HG02981 (cell line): ENCODE data around the gene ZBTB6.

ENCODE experiments used
- ATAC-seq: cut with Tn5 transposase; IDR thresholded peaks from one replicate; pipeline ENCODE4 v1.9.1; 2021; ENCODE audit warnings: mild to moderate bottlenecking, moderate library complexity; ENCODE audit not compliant: unreplicated experiment

ZBTB6 gene

GRCh38 chr9:122912964-122913673, at the start of gene ZBTB6:
ZBTB6 (minus strand) TSS chr9:122913323; CDS start chr9:122912072, 1,251 bp downstream.
- peak; percentile 98 for ATAC-seq

GRCh38 chr9:122961139-122961538, 48.0 kb upstream of the ZBTB6 start:
- ATAC-seq: no peak

DNA sequence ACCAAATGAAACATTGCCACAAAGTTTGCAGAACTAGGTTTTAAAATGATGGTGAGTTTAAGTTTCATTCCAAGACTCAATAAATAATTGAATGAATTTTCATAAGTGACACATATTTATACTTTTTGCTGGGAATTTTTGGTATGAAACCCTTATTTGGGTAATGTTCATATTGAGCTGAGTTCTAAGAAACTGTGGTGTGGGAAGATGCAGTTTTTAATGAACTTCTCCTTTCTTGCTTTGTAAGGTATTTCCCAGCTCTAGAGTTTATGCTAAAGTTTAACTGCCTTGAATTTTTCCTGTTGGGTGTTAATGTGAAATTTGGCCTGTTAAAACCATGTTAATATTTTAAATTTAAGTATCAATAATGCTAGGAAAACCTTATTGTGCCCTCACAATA, 42.8 kb upstream of the ZBTB6 start:
- ATAC-seq: no peak

DNA sequence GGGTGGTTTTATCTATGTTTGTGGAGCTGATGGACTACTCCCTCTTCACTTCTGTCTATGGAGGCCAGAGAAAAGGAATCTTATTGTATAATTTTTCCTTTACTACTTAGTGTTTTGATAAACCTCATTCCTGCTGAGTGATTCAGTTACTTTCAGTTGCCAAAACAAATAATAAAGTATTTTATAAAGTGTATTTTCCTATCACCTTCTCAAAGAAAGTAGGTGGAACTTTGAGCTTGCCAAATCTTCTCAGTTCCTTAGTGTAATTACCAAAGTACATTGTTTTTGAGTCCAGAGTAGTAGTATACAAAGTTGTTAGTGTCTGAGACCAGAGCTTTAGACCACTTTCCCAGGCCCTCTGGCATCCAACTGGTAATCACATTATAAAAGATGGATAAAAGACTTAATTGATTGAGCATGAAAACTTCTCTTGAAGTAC, 41.1 kb upstream of the ZBTB6 start:
- ATAC-seq: no peak

DNA sequence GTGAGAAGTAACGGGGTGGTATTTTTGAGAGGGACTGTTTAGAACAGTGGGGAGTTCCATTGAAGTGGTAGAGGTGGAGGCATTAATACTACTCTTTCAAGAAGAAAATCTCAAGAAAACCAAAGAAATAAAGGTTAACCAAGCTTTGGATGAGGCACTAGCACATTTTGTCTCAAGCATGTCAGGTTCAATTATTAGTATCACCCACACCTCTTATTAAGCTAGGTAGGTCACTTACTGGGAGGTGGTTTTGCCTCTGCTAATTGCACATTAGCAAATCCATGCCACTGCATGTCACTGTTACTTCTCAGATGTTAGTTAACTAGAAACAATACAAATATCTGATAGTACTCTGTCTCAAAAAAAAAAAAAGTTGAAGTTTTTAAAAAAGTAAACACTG, 37.9 kb upstream of the ZBTB6 start:
- no peak for ATAC-seq

- no peak for ATAC-seq
These were observed 37.1 kb upstream of the ZBTB6 start for GRCh38 chr9:122950263-122950662.

GRCh38 chr9:122949696-122950095, 36.6 kb upstream of the ZBTB6 start:
- ATAC-seq: no peak

- no peak for ATAC-seq
These were observed 35.2 kb upstream of the ZBTB6 start for GRCh38 chr9:122948313-122948712.

DNA sequence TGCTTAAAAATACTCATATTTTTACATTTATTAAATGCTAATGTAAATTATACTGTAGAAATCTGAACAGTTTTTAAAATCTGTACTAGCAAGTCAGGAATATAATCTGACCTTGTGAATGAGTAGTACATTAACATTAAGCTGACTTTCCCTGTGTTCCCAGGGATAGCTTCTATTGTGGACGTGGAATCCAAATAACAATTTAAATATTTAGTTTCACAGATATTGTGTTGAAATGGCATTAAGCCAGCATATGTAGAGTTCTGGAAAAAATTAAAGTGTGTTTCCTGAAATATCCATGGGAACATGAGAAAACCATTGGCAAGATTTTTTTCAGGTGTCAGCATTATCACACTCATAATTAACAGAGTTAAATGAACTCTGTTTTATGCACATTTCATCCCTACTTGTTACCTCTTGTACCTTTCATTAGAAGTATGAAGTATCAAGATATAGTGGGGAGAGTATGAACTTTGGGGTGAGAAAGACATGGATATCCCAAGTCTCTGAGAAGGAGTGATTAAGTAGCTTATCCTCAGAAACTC, 33.4 kb upstream of the ZBTB6 start:
- ATAC-seq: no peak

DNA sequence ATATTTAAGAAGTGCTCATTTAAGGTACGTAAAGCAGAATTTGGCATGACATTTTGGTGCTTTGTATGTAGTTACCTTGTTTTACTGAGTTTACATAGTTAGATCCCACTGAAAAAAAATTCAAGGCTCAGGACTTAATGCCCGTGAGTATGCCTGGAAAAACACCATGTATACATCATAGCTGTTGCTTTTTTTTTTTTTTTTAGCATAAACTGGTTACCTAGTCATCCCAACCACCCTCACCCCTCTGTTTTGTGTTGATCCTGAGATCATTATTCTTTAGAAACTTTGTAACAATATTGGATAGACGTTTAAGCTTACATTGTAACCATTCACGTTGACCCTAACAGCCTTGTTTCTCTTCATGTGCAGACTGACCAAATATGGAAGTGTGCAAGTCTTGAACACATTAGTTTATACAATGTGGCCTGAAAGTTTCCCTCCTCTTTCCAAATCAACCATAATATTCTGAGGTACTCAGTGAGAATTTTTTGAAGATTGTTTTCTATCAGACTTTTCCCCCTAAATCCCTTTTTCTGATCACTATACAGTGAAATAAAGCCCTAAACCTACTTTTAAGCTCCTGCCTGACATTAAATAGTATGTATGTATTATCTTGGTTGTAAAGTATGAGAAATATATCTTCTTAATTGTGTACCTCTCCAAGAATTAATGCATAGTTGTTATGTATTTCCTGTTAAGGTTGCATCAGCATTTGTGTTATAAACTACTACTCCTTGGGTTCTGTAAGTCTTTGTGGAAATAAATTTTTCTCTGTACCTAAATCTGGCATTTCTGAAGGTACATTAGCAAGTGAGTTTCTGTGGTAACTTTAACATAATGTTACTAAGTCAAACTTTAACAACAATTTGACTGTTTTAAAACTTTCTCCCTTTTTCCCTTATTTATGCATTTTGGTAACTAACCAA, 32.1 kb upstream of the ZBTB6 start:
- no peak for ATAC-seq

GRCh38 chr9:122941582-122942234, 28.6 kb upstream of the ZBTB6 start:
- no peak for ATAC-seq

DNA sequence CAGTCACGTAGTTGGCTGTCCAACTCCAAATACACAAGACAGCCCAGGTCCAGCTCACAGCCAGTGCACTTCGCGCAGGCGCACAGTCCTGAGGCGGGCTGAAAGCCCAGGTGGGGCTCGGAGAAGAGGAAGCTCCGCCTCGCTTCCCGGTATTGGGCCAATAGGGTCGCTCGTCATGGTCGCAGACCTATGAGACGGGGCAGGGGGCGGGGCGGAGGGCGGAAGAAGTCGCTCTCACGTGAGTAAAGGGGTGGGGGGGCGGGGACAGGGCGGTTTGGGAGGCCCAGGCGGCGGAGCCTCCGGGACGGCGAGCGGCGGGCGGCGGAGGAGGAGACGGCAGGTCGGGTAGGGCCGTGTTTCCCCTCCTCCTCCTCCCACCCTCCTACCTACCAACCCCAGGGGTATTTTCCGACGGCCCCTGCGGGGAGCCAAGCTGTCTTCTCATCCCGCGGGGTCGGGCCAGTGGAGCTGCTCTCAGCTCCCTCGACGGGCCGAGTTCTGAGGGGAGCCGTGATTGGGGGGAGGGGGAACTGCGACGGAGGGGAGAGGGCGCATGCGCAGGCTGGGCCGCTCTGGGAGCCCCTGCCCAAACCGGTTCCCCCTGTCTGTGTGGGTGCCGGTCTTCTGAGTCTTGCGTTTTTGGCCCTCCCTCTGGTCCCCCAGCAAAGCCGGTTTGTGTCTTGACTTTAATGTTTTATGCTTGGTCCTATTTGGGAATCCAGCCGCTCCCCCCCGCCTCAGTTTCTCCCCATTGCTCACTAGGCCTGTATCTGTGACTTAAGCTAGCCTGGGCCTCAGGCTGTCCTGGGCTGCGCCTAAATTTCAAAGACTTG, 27.8 kb upstream of the ZBTB6 start, which contains the start of gene RABGAP1:
RABGAP1 (plus strand) TSS at position 272 of the 833 bp plus-strand sequence. CDS start 16,040 bp downstream, outside the sequence.
- peak; percentile 98 for ATAC-seq

- no peak for ATAC-seq
These were observed 27.3 kb upstream of the ZBTB6 start for GRCh38 chr9:122940454-122940748.

DNA sequence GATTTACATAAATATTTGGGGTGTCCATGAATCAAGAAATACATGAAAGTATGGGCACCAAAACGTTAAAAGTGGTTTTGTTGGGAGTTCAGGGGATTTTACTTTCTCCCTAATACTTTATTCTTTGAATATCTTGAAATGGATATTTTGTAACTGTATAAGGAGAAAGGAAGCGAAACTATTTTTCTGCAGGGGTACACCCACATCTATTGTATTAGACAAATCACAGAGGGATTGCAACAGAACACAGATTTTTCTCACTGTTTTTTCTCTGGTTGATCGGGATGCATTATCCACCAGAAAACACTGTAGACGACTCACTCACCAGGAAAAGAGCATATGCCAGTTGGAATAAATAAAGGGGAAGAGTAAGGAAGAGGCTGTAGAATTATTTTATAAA, 26.5 kb upstream of the ZBTB6 start:
- no peak for ATAC-seq

- ATAC-seq: no peak
These were observed 23.8 kb upstream of the ZBTB6 start for GRCh38 chr9:122936883-122937282.

- ATAC-seq: no peak
These were observed 23.3 kb upstream of the ZBTB6 start for GRCh38 chr9:122936464-122936863.

GRCh38 chr9:122931226-122932121, 18.4 kb upstream of the ZBTB6 start, which contains the start of gene ZBTB26:
ZBTB26 (minus strand) TSS chr9:122931512; CDS start chr9:122919934, 11,578 bp downstream.
- ATAC-seq: peak; percentile 95

DNA sequence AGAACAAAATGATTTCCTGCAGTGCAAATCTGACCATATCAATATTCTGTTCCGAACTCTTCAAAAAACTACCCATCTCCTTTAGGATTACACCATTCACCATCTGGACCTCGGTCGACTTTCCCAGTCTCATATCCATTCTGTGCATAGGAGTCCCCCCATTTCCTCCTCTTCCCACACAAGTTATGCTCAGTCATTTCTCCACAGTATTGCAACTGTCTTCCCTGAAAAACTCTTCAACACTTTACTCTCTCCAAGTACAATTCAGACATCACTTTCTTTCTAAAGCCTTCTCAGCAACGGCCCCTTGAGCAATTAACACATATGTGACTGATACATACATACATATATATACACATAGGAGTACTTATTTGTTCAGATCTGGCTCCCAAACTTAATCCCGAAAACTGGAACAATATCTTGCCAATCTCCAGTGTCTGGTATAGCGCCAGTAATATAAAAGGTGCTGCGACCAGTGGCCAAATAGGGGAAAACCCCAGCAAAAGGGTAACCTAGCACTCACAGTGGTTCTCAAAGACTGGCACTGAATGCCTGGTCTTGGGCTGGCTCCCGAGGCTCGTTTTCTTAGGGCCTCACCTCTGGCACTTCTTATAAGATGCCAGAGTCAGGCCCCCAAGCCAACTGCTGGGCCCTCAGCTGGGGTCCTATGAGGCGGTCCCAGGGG, 17.6 kb upstream of the ZBTB6 start:
- no peak for ATAC-seq
